Measurements from ENCODE around the gene DAGLA. TPM values are rescaled to one million over a fixed set of nuclear protein-coding genes. Genes with fewer than 3 reads are reported as not detected.

Gene DAGLA
- total and polyA plus RNA-seq, 12 donors: 0.44 to 4.2 (median 2.3) TPM

GRCh38 chr11:61731211-61731951 is 51.2 kb downstream of the DAGLA start:
- no peaks in the 10 kb centered on the region for H3K9me3 ChIP-seq (replicated peaks in 1 of 3)
- TF ChIP-seq, protein P1, sequence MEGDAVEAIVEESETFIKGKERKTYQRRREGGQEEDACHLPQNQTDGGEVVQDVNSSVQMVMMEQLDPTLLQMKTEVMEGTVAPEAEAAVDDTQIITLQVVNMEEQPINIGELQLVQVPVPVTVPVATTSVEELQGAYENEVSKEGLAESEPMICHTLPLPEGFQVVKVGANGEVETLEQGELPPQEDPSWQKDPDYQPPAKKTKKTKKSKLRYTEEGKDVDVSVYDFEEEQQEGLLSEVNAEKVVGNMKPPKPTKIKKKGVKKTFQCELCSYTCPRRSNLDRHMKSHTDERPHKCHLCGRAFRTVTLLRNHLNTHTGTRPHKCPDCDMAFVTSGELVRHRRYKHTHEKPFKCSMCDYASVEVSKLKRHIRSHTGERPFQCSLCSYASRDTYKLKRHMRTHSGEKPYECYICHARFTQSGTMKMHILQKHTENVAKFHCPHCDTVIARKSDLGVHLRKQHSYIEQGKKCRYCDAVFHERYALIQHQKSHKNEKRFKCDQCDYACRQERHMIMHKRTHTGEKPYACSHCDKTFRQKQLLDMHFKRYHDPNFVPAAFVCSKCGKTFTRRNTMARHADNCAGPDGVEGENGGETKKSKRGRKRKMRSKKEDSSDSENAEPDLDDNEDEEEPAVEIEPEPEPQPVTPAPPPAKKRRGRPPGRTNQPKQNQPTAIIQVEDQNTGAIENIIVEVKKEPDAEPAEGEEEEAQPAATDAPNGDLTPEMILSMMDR (IDR thresholded peaks at IDR 0.05): no peak
- no peak for TF ChIP-seq POLR2A (IDR thresholded peaks at IDR 0.05)
- H3K4me1 ChIP-seq (replicated peaks in 1 of 2): peaks cover 0 to 5% of the 10 kb centered on the region in 2 donors
- no peak overlapping the region for H3K4me3 ChIP-seq
- 86 to 95% (median 91%) methylated on average over 16 to 19 of the region's 19 CpGs for WGBS, 4 donors
- no peaks in the 10 kb centered on the region for H3K36me3 ChIP-seq (replicated peaks in 1 of 2)
- no peaks in the 10 kb centered on the region for H3K27me3 ChIP-seq
- no peak for DNase-seq
- H3K27ac ChIP-seq: no peak overlapping the region
- intact Hi-C loops (cut with DNase I): no loop called here

DNA sequence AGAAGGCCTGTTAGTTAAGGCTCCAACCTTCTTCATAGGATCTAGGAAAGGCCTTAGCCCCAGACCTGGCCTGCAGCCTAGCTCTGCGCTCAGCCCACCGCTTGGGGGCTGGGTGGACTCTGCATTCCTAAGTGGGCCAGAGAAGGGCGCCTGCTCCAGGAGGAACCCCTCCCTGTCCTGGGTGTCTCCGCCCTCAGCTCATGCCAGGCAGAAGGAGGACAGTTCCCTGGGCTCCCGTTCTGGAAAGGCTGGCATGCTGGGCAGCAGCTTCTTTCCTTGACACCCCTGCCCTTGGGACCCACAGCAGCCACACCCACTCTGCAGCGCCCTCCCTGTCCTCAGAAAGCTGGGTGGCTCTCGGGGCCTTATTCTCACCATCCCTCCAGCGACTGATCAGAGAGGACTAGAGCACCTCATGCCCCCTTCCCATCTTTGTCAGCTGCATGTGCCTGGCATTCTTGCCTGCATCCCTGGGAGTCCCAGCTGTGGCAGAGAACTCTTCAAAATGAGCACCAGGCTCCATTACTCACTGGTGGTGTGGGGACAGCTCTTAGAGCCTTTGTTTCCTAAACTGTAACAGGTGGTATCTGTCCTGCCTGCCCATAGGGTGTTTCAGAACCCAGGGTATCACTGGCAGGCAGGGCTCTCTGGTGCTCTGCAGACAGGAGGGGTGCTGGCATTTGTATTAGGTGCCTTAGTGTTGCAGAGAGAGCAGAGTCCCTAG is 51.9 kb downstream of the DAGLA start:
- Histone ChIP-seq H3K27me3 (no peaks in the 10 kb centered on the region), H3K27ac (peak overlapping the region in 1 of 5 donors; percentile 81)

DNA sequence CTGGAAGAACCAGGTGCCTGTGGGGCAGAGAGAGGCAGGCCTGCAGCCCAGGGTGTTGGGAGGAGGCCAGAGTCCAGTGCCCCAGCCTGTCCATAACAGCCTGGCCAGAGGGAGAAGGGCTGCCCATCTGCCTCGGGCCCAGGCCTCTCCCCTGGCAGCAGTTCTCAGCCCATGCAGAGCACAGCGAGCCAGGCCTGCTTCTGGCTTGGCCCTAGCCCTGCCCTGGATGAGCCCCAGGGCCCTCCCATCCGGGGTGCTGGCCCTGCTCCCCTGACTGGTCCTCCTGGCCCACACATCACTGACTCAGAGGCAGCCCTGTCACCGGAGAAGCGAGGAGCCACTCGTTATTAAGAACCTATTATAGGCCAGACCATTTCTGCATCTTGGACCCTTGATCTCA is 52.5 kb downstream of the DAGLA start:
- TF ChIP-seq, protein P1 (IDR thresholded peaks at IDR 0.05): no peak
- TF ChIP-seq POLR2A (IDR thresholded peaks at IDR 0.05): no peak
- WGBS, 4 donors: 33 to 70% (median 61%) methylated on average over 1 to 6 of the region's 6 CpGs; no CpG with 5 or more reads in 1 of the 4 donors
- intact Hi-C loops (cut with DNase I): loop anchor here in 1 of 2 donors (2.0 kb wide), 1 partner anchor 52 kb away; the partner anchor contains the start of gene DAGLA
- Histone ChIP-seq H3K4me1 (replicated peaks in 1 of 2) (peaks cover 0 to 5% of the 10 kb centered on the region in 2 donors), H3K27me3 (no peaks in the 10 kb centered on the region), H3K9me3 (replicated peaks in 1 of 3) (no peaks in the 10 kb centered on the region), H3K27ac (peak overlapping the region in 1 of 5 donors; percentile 81), H3K4me3 (no peak overlapping the region), H3K36me3 (replicated peaks in 1 of 2) (no peaks in the 10 kb centered on the region)
- DNase-seq: peak in 4 of 7 donors; percentile 32 to 68 (median 40)

More for the DNA sequence above, 51.9 kb downstream of the DAGLA start:
- Histone ChIP-seq H3K4me1 (replicated peaks in 1 of 2) (peaks cover 0 to 5% of the 10 kb centered on the region in 2 donors), H3K4me3 (no peak overlapping the region), H3K9me3 (replicated peaks in 1 of 3) (no peaks in the 10 kb centered on the region), H3K36me3 (replicated peaks in 1 of 2) (no peaks in the 10 kb centered on the region)
- 68 to 93% (median 80%) methylated on average over 6 to 8 of the region's 8 CpGs for WGBS, 4 donors
- DNase-seq: no peak
- intact Hi-C loops (cut with DNase I): loop anchor here in 1 of 2 donors (2.0 kb wide), 1 partner anchor 51 kb away; the partner anchor contains the start of gene DAGLA
- TF ChIP-seq, protein P1 (IDR thresholded peaks at IDR 0.05): no peak
- TF ChIP-seq POLR2A (IDR thresholded peaks at IDR 0.05): no peak
